NK-92 (cell line): ENCODE data around the gene MON1A.
"Not testable (repeated sequence)": the region's sequence is repeated elsewhere in the genome, so short reads cannot be mapped to it uniquely, and the experiment has no call there.

Experiments used
- DNase-seq: peaks from one replicate; lab custom pipeline; 2025; ENCODE audit not compliant: unreplicated experiment; lab: John Stamatoyannopoulos, UW

The MON1A gene

GRCh38 chr3:49924683-49925082, 4.9 kb downstream of the MON1A start:
- no peak for DNase-seq

- not testable (repeated sequence) for DNase-seq
These were observed 11.6 kb downstream of the MON1A start for GRCh38 chr3:49917806-49918590.

- no peak for DNase-seq
These were observed 12.9 kb downstream of the MON1A start for GRCh38 chr3:49916686-49917085.

- no peak for DNase-seq
These were observed 14.7 kb downstream of the MON1A start for GRCh38 chr3:49914906-49915305.

GRCh38 chr3:49912881-49913281, 16.7 kb downstream of the MON1A start:
- no peak for DNase-seq

GRCh38 chr3:49911611-49912010, 18.0 kb downstream of the MON1A start:
- DNase-seq = no peak

GRCh38 chr3:49911124-49911420, 18.5 kb downstream of the MON1A start:
- no peak for DNase-seq

- no peak for DNase-seq
These were observed 19.0 kb downstream of the MON1A start for GRCh38 chr3:49910409-49911123.

- no peak for DNase-seq
These were observed 21.0 kb downstream of the MON1A start for GRCh38 chr3:49908373-49909199.

- no peak for DNase-seq
These were observed 23.4 kb downstream of the MON1A start for GRCh38 chr3:49906073-49906743.

GRCh38 chr3:49904448-49904847, 25.2 kb downstream of the MON1A start:
- DNase-seq = not testable (repeated sequence)

GRCh38 chr3:49903451-49904424, 25.9 kb downstream of the MON1A start, which contains the start of gene MST1R:
Gene MST1R (minus strand): TSS chr3:49903873. CDS start chr3:49903609, 264 bp downstream.
- DNase-seq = no peak

GRCh38 chr3:49902511-49903345, 26.9 kb downstream of the MON1A start:
- no peak for DNase-seq

GRCh38 chr3:49901366-49902339, 28.0 kb downstream of the MON1A start:
- no peak for DNase-seq

- DNase-seq = no peak
These were observed 29.0 kb downstream of the MON1A start for GRCh38 chr3:49900491-49901153.

GRCh38 chr3:49899815-49900214, 29.8 kb downstream of the MON1A start:
- DNase-seq = no peak

- no peak for DNase-seq
These were observed 30.6 kb downstream of the MON1A start for GRCh38 chr3:49898991-49899390.
